GM21737 (cell line): Measurements from ENCODE around the gene GLB1L2.

Source experiments
- ATAC-seq: cut with Tn5 transposase; IDR thresholded peaks from one replicate; pipeline ENCODE4 v1.9.1; 2021; ENCODE audit warnings: mild to moderate bottlenecking, moderate library complexity; ENCODE audit not compliant: unreplicated experiment

The GLB1L2 gene

DNA sequence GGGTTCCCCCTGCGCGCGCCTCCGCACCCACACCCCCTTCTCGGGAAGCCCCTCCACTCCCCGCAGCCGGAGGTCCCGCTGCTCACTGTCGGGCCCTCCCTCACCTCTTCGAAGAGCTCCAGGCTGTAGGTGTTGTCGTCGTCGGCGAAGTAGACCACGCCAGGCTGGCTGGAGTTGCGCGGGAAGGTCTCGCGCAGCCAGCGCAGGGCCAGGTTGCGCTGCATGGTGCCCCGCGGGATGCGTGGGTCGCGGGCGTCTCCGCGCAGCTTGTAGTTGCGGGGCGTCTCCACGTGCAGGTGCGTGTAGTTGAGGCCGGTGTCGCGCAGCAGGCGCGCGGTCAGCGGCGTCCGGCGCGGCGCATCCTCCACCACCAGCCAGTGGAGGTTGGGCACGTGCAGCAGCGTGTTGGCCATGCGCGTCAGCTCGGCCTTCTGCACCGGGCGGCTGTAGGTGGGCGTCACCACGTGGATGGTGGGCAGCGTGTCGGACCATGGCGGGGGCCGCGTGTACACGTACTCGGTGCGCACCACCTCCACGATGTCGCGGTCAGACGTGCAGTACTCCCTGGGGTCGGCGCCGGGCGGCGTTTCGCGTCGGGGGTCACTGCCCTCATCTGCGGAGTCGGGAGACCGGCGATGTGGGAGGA lies 51.9 kb downstream of the GLB1L2 start:
- ATAC-seq: no peak

DNA sequence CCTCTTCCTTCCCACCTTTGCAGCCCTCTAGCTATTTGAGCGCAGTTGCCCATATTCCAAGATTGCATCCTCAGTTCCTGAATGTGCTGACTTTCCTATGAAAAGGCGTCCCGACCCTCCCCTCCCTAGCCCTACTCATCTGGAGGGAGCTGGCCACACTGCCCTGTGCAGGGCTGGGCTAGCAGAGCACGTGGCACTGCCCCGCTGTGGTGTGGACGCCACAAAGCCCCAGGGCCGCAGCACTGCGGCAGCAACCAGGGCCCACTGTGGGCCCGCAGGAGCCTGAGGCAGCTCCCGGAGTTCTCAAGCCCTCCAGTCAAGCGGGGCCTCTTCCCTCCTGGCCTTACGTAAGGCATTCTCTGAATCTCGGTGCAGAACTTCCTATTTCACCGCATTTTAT lies 52.6 kb downstream of the GLB1L2 start:
- ATAC-seq: no peak

DNA sequence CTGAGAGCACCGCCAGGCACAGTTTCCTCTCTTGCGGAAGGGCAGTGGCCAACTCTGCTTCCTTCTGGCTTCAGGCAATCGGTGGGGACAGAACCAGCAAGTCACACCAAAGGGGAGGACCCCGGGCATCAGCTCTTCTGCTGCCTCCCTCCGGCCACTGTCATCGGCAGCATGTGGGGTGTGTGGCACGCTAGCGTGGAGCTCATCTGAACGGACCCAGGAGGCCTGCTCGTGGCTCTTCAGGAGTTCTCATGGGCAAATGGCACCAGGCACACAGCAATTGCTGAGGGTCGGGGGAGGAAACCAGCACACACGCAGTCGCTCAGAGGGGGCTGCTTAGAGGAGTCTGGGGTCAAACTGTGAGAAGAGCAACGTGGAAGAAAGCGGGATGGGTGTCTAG lies 53.4 kb downstream of the GLB1L2 start:
- no peak for ATAC-seq

DNA sequence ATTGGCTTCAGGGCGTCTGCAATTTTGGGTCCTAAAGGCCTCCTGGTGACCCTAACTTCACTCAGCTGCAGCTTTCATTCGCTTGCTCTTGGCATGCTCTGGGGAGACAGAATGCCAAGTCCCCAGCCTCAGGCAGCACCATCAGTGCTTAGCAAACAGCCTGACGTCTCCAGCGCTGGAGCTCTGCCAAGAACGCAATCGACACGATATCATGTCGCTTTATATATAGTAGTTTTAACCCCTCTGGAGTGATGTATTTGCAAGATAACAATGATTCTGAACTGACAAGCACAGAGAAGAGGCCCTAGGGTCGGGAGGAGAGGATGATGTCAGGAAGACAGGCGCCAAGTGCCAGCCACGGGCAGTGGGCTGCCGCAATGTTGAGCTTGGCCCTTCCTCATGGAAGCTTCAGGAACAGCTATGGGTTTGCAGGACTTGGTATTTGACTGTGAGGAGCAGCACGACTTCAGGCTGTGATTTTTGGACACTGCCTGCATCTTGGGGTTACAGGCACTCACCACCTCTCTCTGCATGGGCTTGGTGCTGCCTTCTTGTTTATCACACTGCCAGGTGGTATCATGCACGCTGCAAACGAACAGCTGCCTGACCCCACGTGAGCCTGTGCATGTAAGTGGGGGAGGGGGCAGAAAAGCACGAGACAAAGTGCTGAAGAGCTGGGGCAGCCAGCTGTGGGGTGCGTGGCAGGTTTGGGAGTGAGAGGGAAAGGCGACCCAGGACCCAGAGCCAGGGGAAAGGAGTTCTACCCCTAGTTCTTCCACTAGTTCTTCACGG lies 54.2 kb downstream of the GLB1L2 start:
- no peak for ATAC-seq

DNA sequence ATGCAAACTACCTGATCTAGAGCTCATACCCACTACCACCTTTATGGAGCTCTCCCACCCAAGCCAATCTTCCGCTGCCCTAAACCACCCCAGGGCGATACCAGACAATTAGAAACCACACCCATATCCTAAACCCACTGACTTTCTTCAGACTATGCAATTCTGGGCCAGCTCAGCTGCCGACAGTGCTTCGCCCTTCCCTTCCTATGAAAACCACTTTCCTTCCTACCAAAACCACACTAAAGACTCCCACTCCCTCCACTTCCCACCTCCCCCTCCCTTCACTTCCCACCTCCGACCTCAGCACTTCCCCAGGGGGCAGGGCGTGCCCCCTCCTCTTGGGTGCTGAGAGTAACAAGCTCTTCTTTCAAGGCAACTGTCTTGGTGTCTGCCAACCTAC lies 55.2 kb downstream of the GLB1L2 start:
- no peak for ATAC-seq

DNA sequence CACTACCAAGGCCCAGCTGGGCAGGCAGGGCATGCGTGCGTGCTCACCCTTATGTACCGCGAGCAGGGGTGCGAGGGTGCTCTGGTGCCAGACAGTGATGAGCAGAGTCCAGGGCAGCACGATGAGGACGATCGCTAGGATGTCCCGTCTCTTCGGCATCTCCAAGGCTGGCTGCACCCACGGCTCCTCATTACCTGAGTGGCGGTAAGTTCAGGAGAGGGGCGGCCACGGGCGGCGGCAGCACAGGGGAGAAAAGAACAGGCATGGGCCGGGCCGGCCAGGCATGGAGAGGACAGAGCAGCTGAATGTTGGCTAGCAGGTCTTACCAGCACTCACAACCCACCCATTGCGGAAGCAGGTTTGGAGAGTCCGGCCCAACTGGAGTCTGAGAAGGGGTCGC lies 55.7 kb downstream of the GLB1L2 start:
- no peak for ATAC-seq

DNA sequence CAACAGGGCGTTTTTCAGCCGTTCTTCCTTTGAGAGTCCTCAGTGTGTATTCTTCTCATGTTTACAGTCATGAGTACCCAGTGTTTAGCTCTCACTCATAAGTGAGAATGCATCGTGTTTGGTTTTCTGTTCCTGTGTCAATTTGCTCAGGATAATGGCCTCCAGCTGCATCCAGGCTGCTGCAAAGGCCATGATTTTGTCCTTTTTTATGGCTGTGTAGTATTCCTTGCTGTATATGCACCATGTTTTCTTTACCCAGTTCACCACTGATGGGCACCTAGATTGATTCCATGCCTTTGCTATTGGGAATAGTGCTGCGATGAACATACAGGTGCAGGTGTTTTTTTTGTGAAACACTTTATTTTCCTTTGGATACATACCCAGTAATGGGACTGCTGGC lies 56.8 kb downstream of the GLB1L2 start:
- ATAC-seq: no peak

DNA sequence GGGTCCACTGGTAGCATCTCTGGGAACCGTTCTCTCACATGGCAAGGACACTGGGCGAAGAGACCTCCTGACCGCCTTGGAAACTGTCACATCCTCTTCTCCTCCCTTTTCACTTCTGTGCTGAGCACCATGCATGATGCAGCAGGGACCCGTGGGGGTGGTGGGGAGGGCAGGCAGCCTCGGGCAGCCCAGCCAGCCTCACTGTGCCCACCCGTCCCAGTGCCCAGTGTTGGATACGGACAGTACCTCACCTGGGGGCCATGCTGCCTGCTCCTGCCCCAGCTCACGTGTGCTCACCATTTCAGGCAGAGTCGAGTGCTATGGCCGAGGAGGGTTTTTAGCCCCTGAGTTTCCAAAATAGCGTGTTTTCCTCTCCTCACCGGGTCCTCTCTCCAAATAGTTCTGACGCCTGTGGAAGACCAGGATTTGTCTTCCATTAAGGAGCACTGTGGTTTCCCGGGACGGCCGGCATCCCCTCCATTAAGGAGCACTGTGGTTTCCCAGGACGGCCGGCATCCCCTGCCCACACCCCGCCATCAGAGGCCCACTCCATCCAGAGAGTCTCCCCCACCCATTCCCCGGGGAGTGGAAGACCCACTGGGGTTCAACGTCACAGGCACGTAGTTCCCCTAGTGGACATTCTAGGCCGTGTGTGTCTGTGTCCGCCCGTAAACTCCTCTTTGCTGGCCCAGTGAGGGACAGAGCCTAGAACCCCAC lies 57.8 kb downstream of the GLB1L2 start:
- no peak for ATAC-seq

DNA sequence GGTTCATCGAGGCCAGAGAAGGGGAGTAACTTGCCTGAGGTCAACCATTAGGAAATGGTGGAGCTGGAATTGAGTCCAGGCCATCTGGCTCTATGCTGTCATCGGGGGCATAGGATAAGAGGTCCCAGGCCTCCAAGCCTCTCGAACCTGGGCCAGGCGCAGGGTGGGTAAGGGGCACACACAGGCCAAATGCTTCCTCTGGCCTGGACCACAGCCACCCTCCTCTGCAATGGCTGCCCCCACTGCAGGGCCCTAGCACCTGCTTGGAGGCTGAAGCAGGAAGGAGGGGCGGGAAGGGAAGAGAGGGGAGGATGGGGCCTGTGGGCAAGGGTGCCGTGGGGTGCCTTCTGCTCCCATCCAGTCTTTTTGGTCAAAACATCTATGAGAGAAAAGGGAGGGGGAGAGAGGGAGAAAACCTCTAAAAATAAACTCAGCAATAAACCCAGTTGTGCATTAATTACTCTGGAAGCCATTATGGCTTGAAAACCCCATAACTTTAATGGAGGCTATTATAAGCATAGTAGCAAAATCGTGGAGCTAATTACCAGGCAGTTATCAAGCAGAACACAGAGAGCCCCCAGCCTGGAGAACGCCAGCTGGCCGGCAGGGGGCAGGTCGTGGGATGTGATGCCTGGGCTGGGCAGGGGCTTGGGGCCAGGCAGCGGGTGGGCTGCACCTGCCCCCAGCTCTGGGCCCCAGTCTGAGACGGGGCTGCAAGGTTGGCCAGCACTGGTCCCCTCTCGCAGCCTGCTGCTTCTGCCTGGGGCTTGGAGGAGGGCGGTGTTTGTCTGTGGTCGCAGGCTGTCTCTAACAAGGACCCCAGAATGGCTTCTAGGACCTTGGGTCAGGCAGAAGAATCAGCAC lies 59.1 kb downstream of the GLB1L2 start:
- no peak for ATAC-seq

DNA sequence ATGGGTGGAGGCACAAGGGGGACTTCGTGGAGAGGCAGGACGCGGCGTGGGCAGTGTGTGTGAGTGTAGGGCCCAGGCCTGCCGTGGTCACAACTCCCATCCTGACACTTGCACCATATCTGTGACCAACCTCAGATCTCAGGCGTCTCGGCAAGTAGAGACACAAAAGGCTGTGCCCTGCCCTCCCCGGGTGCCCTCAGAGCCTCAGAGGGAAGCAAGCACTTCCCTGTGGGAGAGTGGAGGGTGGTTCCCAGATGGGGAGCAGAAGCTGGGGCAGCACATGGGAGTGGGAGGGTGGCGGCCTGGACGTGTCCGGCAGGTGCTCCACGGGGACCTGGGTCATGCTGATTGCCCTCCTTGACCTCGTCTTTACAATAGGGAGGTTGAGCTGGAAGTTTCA lies 59.9 kb downstream of the GLB1L2 start:
- no peak for ATAC-seq

DNA sequence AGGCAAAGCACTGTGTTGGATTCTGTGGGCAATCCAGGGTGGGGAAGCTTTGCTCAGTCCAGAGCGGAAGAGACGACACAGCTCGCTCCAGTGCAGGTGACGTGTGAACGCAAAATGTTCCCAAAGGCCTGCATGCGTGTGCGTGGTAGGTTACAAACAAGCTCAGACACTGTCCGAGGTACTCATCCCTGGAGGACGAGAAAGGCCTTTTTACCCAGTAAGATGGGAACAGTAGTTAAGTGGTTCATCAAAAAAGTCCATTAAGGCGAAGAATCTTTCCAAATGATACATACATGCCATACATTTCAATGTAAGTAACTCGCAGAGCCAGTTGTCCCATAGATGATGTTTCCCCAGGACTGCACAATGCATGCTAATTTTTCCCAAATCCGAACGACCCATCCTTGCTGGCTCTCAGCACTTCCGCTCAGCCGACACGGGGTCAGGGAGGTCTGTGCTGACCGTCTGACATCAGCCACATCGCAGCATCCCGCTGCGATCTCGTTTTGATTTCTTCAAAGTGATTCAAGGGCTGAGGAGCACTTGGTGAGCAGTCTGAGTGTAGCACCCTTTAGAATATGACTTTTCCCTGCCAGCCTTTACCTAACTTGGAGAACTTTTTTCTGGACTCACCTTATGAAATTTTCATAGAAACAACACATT lies 61.3 kb downstream of the GLB1L2 start:
- no peak for ATAC-seq

DNA sequence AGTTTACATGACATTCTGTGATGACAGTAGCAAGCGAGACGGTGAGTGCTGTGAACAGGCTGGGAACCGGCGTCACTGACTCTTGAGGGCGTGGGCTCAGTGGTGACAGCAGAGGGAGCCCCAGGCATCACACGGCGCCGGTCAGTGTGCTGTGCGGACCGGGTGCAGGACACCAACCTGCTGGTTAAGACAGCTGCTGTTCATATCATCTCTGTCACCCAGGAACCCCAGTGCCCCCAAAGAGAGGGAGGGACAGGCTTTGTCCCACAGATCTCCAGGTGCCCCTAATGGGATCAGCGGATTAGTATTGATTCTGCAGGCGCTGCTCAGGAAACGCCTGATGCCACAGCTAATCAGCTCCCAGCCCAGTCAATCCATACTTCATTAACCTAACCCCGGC lies 61.9 kb downstream of the GLB1L2 start:
- no peak for ATAC-seq

DNA sequence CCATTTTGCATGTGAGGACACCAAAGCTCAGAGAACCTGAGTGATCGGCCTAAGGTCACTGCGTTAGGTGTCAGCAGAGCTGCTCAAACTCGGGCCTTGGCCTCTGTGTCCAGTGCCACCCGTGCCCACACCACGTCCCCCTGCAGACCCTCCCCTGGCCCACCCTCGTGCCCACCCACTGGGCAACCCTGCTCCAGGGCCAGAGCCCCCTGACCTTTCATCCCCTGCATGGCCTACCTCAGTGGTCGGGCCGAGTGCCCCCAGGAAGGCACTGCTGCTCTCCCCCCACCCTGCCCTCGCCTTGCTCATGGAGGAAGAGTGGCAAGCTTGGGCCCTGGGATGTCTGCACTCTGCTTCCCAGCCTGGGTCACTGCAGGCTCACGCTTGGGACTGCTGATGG lies 62.5 kb downstream of the GLB1L2 start:
- no peak for ATAC-seq

DNA sequence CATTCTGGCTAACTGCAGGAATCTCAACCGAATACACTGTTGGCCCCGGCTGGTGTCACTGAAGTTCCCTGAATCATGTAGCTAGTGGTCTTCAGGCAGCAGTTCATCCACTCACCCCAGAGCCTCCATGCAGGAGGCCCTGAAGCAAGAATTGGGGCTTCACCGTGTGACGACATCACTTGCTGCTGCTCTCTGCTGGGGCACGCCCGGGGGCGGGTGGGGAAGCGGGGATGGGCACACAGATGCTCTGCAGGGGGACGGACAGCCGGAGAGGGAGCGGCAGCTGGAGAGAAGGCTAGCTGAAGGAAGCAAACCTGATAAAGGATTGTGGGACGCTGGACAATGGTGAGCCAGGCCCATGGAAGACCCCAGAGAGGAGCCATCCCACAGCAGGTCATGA lies 63.2 kb downstream of the GLB1L2 start:
- ATAC-seq: no peak

DNA sequence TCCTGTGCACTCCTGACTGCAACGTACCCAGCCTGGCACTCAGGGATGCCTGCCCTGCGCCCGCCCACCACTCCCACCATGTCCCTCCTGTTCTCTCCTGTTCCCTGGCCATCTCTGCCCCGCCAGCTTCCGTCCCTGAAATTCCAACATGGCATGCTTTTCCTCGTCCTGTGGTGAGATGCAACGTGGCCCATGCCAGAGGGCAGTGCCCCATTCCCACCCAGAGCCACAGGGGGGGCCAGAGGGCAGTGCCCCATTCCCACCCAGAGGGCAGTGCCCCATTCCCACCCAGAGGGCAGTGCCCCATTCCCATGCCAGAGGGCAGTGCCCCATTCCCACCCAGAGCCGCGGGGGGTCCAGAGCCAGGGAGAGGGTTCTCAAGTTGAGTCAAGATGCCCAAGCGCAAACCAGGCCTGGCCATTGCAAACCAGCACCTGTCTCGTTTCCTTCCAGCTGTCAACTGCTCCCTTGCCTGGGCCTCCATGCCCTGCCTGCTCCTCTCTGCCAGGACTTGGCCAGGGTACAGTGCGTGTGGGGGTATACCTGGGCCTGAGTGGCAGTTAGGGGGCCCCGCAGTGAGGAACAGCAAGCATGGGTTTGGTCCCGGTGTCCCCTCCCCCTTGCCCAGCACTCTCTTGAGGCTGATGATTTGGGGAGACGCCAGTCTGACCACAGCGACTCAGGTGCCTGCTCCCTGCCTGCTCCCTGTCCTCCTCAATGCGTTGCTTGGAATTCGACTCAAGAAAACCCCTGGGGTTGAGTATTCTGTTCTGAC lies 65.7 kb downstream of the GLB1L2 start:
- ATAC-seq: no peak

DNA sequence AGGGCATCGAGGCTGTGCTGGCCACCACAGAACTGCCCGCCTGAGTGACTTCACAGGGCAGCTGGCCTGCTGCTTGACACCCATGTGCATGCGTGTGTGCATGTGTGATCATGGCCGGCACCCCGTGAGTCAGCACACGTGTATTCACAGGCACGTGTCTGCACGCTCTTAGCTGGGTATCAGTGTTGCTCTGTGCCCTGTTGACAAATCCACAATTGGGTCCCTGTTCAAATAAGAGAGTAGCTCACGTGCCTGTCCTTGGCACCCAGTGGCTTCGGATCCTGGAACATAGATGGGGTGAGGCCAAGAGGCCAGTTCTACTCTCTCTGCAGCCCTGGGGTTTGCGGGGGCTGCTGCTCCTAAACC lies 66.3 kb downstream of the GLB1L2 start:
- ATAC-seq: no peak

DNA sequence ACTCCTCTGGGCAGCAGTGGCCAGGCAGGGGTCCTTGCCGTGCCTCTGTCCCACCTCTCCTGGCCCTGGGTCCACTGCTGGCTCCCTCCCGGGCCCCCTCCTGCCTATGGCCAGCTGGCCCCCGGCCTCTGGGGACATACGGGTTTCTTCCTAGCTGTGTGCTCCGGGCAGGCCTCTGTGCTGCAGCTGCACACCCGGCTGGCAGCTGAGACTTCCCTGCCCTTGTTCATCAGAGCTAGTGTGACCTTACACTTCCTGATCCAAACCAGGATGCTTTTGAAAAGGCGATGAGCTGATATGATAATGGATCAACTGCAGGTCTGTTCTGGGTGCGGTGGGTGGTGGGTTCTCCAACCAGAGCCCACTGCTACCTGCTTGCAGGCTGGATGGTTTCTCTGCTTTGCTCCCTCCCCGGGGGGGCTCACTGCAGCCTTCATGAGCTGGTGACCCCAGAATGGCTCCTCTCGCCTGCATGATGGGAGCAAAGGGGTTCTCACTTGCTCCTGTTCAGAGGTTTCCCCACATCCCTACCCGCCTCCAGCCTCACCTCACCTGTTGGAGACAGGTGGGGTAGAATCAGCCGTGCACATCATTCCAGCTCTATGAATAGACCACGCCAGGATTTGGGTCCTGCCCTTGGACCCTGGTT lies 67.0 kb downstream of the GLB1L2 start:
- ATAC-seq: no peak

DNA sequence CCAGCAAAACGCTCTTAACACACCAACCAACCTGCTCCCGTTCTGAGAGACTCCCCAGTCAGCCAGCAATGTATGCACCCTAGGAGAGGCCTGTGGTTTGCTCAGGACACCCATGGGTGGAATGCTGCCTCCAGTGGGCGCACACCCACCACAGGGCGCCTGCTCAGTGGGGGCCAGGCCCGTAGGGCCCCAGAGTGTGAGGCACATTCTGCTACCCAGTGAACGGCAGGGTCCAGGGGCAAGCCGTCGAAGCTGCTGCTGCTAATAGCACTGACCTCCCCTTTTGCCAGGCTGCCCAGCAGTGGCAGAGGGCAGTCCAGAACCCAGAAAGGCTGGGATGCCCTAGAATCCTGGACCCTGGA lies 67.5 kb downstream of the GLB1L2 start:
- ATAC-seq: no peak

DNA sequence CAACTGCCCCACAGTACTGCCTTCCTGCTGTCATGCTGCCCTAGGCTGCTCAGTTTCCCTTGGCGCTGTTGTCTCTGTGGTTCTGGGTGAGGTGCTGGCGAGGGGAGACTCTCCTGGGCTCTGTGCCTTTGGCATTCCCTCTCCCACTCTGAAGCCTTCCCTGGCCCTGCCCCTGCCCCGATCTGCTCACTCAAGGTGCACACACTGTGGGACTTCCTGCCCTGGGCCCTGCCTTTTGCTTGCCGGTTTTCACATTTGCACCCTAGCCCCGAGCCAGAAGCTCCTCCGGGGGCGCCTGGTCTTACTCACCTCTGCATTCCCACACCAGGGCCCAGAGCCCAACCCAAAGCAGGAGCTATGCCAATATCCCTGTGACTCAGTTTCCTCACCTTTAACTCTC lies 68.2 kb downstream of the GLB1L2 start:
- ATAC-seq: no peak
